Epithelial cell of esophagus (primary cell): ENCODE results near the gene DHRS3.

Source experiments
- DNase-seq: peaks from one replicate; pipeline ENCODE4 v3.0.0; 2010; ENCODE audit warnings: low read depth
- H3K4me3 ChIP-seq: 2 replicates; pipeline ENCODE4 v1.5.1; 2011; ENCODE audit warnings: mild to moderate bottlenecking, low read length, control low read depth
- TF ChIP-seq, protein P1 (sequence below): IDR thresholded peaks from 2 replicates; pipeline ENCODE4 v1.5.1; 2011; ENCODE audit warnings: low read depth, mild to moderate bottlenecking, low read length, control low read depth, inconsistent platforms; ENCODE audit not compliant: insufficient read depth; ENCODE audit errors: missing control alignments

The DHRS3 gene

DNA sequence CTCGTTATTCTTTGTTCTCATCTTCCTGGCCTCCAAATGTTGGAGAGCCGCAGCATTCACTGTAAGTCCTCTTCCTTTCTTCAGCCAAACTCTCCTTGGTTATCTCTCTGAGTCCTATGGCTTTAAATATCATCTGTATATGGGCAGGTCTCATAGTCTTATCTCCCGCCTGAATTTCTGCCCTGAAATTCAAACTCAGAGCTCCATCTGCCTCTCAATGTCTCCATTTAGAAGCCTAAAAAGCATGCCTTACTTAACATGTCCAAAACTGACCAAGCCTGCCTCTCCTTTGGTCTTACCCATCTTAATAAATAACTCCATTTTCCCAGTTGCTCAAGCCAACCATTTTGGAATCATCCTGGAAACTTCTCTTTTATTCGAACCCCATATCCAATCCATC, 80.7 kb downstream of the DHRS3 start:
- TF ChIP-seq, protein P1, sequence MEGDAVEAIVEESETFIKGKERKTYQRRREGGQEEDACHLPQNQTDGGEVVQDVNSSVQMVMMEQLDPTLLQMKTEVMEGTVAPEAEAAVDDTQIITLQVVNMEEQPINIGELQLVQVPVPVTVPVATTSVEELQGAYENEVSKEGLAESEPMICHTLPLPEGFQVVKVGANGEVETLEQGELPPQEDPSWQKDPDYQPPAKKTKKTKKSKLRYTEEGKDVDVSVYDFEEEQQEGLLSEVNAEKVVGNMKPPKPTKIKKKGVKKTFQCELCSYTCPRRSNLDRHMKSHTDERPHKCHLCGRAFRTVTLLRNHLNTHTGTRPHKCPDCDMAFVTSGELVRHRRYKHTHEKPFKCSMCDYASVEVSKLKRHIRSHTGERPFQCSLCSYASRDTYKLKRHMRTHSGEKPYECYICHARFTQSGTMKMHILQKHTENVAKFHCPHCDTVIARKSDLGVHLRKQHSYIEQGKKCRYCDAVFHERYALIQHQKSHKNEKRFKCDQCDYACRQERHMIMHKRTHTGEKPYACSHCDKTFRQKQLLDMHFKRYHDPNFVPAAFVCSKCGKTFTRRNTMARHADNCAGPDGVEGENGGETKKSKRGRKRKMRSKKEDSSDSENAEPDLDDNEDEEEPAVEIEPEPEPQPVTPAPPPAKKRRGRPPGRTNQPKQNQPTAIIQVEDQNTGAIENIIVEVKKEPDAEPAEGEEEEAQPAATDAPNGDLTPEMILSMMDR: no peak
- no peak for DNase-seq
- H3K4me3 ChIP-seq: no peak overlapping the region

DNA sequence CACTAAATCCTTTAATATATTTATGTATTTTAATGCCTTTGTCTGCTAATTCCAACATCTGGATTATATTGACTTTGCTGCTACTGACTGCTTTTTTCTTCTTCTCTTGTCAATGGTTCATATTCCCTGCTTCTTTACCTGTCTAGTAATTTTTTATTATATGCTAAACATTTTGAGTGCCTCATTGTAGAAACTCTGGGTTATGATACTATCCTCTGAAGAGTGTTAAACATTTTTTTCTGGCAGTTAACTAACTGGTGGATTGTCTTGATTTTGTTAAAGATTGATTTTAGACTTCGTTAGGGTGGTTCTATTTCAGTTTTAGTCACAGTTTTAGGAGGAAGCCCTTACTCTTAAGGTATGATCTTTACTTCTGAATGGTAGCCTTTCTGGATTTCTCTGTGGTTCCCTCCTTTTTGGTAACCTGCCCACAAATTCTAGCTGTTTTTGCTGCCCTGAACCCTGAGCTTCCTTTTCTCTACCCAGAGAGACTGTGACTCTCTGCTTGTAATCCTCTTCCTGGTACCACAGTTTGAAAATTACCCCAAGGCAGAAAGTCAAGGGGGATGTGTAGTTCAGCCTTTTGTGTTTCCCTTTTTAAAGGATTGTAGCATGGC, 81.9 kb downstream of the DHRS3 start:
- TF ChIP-seq, protein P1: no peak

DNA sequence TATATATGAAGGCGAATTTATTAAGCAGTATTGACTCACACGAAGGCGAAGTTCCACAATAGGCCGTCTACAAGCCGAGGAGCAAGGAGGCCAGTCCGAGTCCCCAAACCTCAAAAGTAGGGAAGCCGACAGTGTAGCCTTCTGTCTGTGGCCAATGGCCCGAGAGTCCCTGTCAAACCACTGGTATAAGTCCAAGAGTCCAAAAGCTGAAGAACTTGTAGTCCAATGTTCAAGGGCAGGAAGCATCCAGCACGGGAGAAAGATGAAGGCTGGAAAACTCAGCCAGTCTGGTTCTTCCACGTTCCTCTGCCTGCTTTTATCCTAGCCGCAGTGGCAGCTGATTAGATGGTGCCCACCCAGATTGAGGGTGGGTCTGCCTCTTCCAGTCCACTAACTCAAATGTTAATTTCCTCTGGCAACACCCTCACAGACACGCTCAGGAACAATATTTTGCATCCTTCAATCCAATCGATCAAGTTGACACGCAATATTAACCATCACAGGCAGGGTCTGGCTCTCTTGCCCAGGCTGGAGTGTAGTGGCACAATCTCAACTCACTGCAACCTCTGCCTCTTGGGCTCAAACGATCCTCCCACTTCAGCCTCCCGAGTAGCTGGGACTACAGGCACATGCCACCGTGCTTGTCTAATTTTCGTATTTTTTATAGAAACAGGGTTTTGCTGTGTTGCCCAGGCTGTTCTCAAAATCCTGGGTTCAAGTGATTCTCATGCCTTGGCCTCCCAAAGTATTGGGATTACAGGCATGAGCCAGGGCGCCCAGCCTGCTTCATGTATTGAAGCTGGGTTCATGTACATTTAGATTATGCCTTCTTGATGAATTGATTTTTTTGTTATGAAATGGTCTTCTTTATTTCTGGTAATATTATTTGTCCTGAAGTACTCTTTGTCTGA, 85.3 kb downstream of the DHRS3 start:
- no peak overlapping the region for H3K4me3 ChIP-seq
- TF ChIP-seq, protein P1: no peak
- DNase-seq: no peak

More for the DNA sequence above, 81.9 kb downstream of the DHRS3 start:
- no peak for DNase-seq
- no peak overlapping the region for H3K4me3 ChIP-seq

DNA sequence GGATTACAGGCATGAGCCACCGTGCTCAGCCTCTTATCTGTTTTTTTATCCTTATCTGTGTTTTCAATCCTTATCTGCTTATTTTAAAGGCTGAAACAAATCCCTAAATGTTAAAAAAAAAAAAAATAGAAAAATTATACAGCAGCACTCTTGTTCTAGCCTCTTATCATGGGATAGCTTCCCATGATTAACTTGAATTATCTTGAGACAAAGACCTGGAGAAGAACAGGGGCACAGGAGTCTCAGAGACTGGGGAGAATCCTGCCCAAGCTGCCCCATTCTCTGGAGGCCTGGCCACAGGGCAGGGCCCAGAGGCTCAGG, 86.9 kb downstream of the DHRS3 start:
- TF ChIP-seq, protein P1: no peak
- H3K4me3 ChIP-seq: no peak overlapping the region
- DNase-seq: no peak

DNA sequence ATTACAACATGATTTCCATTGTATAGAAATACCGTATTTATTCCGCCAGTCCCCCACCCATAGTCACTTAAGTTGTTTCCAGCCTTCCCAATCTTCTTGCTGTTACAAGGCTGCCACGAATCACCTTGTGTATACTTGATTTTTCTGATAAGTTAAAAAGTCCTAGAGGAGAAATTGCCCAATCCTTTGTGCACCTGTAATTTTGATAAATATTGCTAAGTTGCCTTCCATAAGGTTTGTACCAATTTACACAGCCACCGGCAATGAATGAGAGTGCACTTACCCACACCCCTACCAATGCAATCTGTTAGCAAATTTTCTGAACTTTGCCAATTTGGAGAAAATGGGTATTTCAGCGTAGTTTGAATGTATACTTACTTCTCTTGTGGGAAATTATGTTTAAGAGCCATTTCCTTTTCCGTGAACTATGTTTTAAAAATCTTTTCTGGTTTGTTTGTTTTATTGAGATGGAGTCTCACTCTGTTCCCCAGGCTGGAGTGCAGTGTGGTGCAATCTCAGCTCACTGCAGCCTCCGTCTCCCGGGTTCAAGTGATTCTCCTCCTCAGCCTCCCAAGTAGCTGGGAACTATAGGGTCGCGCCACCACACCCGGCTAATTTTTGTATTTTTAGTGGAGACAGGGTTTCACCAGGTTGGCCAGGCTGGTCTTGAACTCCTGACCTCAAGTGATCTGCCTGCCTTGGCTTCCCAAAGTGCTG, 87.4 kb downstream of the DHRS3 start:
- TF ChIP-seq, protein P1: no peak
- H3K4me3 ChIP-seq: no peak overlapping the region
- no peak for DNase-seq

DNA sequence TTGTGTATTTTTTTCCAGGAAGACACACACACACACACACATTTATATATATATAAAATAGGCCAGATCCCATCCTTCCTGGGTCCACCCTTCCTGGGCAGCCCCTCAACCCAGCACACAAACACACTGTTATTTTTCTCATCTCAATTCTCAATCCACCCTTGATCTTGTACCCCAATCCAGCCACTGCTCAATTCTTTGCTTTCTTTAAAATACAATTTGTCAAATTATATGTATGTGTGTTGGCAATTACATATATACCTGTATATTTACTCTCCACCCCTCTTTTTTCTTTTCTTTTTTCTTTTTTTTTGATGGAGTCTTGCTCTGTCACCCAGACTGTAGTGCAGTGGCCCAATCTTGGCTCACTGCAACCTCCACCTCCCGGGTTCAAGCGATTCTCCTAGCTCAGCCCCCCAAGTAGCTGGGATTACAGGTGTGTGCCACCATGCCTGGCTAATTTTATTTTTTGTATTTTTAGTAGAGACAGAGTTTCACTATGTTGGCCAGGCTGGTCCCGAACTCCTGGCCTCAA, 88.3 kb downstream of the DHRS3 start:
- TF ChIP-seq, protein P1: no peak
- DNase-seq: no peak
- no peak overlapping the region for H3K4me3 ChIP-seq
